ENCODE results near the gene SENP3.

- TF ChIP-seq CTCF (conservative IDR thresholded peaks at IDR 0.05 in 1 of 2, IDR thresholded peaks at IDR 0.05 in 1 of 2; ENCODE audit: extremely low read depth in 1 of 2, insufficient read depth in 1 of 2, low read depth in 1 of 2, low read length in 2 of 2): no peak
- TF ChIP-seq EZH2 (IDR thresholded peaks at IDR 0.05; ENCODE audit: borderline replicate concordance, low read length): no peak
Observed at GRCh38 chr17:7582396-7583252, 20.9 kb downstream of the SENP3 start.

All from mammary epithelial cell (primary cell).